ENCODE data around the gene NID2.

Gene NID2

DNA sequence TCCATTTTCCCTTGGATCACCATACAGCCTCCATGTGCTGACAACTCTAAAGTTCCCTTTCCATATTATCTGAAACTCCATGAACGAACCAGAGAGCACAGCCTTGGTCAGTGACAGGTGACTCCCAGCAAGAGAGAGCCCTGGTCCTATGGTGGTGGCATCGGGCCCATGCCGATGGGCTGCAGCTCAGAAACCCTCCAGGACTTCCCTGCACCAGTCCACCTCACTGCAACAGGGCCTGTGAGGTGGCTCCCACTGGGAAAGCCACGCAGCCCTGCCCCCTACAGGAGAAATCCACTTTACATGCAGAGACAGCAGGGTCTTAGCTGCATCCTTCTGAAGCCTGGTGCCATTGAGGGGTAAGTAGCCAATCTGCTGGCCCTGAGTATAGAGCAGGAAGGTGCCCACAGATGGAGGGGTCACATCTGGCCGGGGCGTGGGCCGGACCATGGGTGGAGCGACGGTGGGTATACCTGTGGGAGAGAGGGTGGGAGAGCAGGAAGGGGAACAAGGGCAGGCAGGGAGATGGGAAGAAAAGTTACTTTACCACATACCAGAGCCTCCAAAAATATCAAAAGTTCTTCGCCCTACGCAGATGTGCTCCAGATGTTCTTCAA, 54.8 kb downstream of the NID2 start:
- H3K27ac ChIP-seq (ENCODE audit: insufficient read depth in 1 of 2, low read depth in 1 of 2, low read length in 2 of 2, poor library complexity in 1 of 2, severe bottlenecking in 2 of 2) = no peak overlapping the region
- H3K4me1 ChIP-seq (ENCODE audit: control extremely low read depth in 1 of 4, control insufficient read depth in 4 of 4, insufficient read depth in 4 of 4, low read length in 3 of 4) = peaks cover 0 to 10% (median 5%) of the 10 kb centered on the region in 4 experiments
- peaks cover 7 to 28% (median 21%) of the 10 kb centered on the region in 4 experiments for H3K36me3 ChIP-seq (ENCODE audit: control insufficient read depth in 4 of 4, insufficient read depth in 4 of 4, low read length in 3 of 4)
- ChIA-PET POLR2A (no interaction called here), CTCF (interaction anchor here (0.6 to 1.8 kb wide), 4 partner anchors 9 to 529 kb away, joined by 3 to 6 read pairs (median 4); no protein-coding TSS in a partner anchor)
- DNase-seq = no peak
- no peaks in the 10 kb centered on the region for H3K9me3 ChIP-seq (ENCODE audit: control extremely low read depth in 1 of 5, control insufficient read depth in 4 of 5, insufficient read depth in 2 of 5, low read depth in 1 of 5, low read length in 4 of 5)
- 100% methylated on average over 1 of the region's 11 CpGs for WGBS (ENCODE audit: insufficient coverage)
- no peaks in the 10 kb centered on the region for H3K27me3 ChIP-seq (replicated peaks in 2 of 5; ENCODE audit: control insufficient read depth in 4 of 5, insufficient read depth in 5 of 5, low read length in 4 of 5)
- H3K4me3 ChIP-seq (ENCODE audit: control insufficient read depth in 1 of 7, extremely low read depth in 1 of 7, insufficient read depth in 4 of 7, low read depth in 2 of 7, low read length in 6 of 7) = no peak overlapping the region

DNA sequence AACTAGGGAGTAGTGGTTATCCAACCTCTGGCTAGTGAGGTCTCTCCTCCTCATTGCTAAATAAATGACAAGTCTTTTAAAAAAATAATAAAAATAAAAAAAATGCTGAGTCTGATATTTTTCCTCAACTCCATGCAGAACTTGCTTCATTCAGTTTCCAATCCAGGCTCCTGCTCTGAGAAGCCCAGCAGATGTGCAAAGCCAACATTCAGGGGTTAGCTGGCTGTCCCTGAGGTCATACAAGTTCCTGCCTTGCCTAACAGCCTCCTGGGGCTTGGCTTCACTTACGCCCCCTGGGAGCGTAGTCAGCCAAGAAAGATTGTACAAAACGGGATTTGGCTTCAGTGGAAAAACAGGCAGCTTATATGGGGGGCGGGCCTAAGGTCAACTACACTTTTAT, 56.2 kb downstream of the NID2 start:
- DNase-seq = no peak
- WGBS (ENCODE audit: insufficient coverage) = 94% methylated on average over 4 of the region's 4 CpGs
- POLR2A ChIA-PET = no interaction called here

DNA sequence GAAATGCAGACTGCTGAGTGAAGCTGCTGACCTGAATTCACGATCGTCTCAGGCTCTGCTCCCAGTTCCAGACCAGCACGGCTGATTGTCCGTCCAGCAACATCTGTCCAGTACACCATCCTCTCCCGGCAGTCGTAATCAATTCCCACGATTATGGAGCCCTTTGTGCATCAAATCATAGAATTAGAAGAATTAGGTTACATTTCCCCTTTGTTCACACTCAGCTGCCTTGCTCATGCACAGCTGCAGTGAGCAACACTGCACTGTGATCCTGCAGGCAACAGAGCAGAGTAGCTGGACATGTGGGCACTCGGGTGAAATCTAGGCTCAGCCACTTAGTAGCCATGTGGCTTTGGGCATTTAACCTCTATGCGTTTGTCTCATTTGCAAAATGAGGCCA, 57.3 kb downstream of the NID2 start:
- ChIA-PET POLR2A (no interaction called here), CTCF (no interaction called here)
- Histone ChIP-seq H3K4me3 (ENCODE audit: control insufficient read depth in 1 of 7, extremely low read depth in 1 of 7, insufficient read depth in 4 of 7, low read depth in 2 of 7, low read length in 6 of 7) (no peak overlapping the region), H3K9me3 (ENCODE audit: control extremely low read depth in 1 of 5, control insufficient read depth in 4 of 5, insufficient read depth in 2 of 5, low read depth in 1 of 5, low read length in 4 of 5) (no peaks in the 10 kb centered on the region), H3K4me1 (ENCODE audit: control extremely low read depth in 1 of 4, control insufficient read depth in 4 of 4, insufficient read depth in 4 of 4, low read length in 3 of 4) (peaks cover 0 to 10% (median 5%) of the 10 kb centered on the region in 4 experiments), H3K27ac (ENCODE audit: insufficient read depth in 1 of 2, low read depth in 1 of 2, low read length in 2 of 2, poor library complexity in 1 of 2, severe bottlenecking in 2 of 2) (no peak overlapping the region), H3K36me3 (ENCODE audit: control insufficient read depth in 4 of 4, insufficient read depth in 4 of 4, low read length in 3 of 4) (peaks cover 17 to 54% (median 40%) of the 10 kb centered on the region in 4 experiments), H3K27me3 (replicated peaks in 2 of 5; ENCODE audit: control insufficient read depth in 4 of 5, insufficient read depth in 5 of 5, low read length in 4 of 5) (no peaks in the 10 kb centered on the region)
- no peak for DNase-seq
- 97% methylated on average over 8 of the region's 9 CpGs for WGBS (ENCODE audit: insufficient coverage)

More for the DNA sequence above, 56.2 kb downstream of the NID2 start:
- CTCF ChIA-PET = interaction anchor here (0.8 to 1.2 kb wide), 3 partner anchors 18 to 58 kb away, joined by 3 to 5 read pairs (median 3); no protein-coding TSS in a partner anchor
- Histone ChIP-seq H3K27ac (ENCODE audit: insufficient read depth in 1 of 2, low read depth in 1 of 2, low read length in 2 of 2, poor library complexity in 1 of 2, severe bottlenecking in 2 of 2) (no peak overlapping the region), H3K27me3 (replicated peaks in 2 of 5; ENCODE audit: control insufficient read depth in 4 of 5, insufficient read depth in 5 of 5, low read length in 4 of 5) (no peaks in the 10 kb centered on the region), H3K36me3 (ENCODE audit: control insufficient read depth in 4 of 4, insufficient read depth in 4 of 4, low read length in 3 of 4) (peaks cover 10 to 43% (median 34%) of the 10 kb centered on the region in 4 experiments), H3K4me3 (ENCODE audit: control insufficient read depth in 1 of 7, extremely low read depth in 1 of 7, insufficient read depth in 4 of 7, low read depth in 2 of 7, low read length in 6 of 7) (no peak overlapping the region), H3K4me1 (ENCODE audit: control extremely low read depth in 1 of 4, control insufficient read depth in 4 of 4, insufficient read depth in 4 of 4, low read length in 3 of 4) (peaks cover 0 to 10% (median 5%) of the 10 kb centered on the region in 4 experiments), H3K9me3 (ENCODE audit: control extremely low read depth in 1 of 5, control insufficient read depth in 4 of 5, insufficient read depth in 2 of 5, low read depth in 1 of 5, low read length in 4 of 5) (no peaks in the 10 kb centered on the region)

DNA sequence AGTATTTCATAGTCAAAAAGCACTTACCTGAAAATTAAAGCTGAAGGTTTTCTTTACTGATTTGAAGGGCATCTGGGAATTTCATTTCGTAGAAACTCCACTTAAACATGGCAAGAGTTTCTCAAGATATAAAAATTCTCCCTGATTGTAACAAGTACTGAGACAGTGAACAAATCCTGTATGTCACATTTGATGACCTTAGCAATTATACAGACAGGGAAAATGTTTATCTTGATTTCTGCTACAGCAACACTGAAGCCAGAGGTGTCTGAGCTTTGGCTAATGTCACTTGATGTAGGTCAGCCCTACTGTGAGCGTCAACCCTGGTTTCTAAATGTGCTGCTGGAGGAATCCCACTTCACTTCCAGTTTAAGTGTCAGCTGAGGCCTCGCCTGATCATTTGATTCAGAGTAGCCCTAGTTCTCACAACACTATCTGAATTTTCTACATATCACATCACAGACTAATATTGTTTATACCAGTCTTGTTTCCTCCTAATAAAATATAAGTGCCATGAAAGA, 58.6 kb downstream of the NID2 start:
- ChIA-PET POLR2A (no interaction called here), CTCF (interaction anchor here (1.0 to 1.7 kb wide), 5 partner anchors 11 to 121 kb away, joined by 3 to 4 read pairs (median 4); no protein-coding TSS in a partner anchor)
- WGBS (ENCODE audit: insufficient coverage) = 100% methylated on average over 2 of the region's 3 CpGs
- Histone ChIP-seq H3K4me1 (ENCODE audit: control extremely low read depth in 1 of 4, control insufficient read depth in 4 of 4, insufficient read depth in 4 of 4, low read length in 3 of 4) (peaks cover 0 to 10% (median 5%) of the 10 kb centered on the region in 4 experiments), H3K27me3 (replicated peaks in 2 of 5; ENCODE audit: control insufficient read depth in 4 of 5, insufficient read depth in 5 of 5, low read length in 4 of 5) (no peaks in the 10 kb centered on the region), H3K36me3 (ENCODE audit: control insufficient read depth in 4 of 4, insufficient read depth in 4 of 4, low read length in 3 of 4) (peaks cover 22 to 67% (median 52%) of the 10 kb centered on the region in 4 experiments), H3K27ac (ENCODE audit: insufficient read depth in 1 of 2, low read depth in 1 of 2, low read length in 2 of 2, poor library complexity in 1 of 2, severe bottlenecking in 2 of 2) (no peak overlapping the region), H3K9me3 (ENCODE audit: control extremely low read depth in 1 of 5, control insufficient read depth in 4 of 5, insufficient read depth in 2 of 5, low read depth in 1 of 5, low read length in 4 of 5) (no peaks in the 10 kb centered on the region), H3K4me3 (ENCODE audit: control insufficient read depth in 1 of 7, extremely low read depth in 1 of 7, insufficient read depth in 4 of 7, low read depth in 2 of 7, low read length in 6 of 7) (no peak overlapping the region)
- DNase-seq = no peak

DNA sequence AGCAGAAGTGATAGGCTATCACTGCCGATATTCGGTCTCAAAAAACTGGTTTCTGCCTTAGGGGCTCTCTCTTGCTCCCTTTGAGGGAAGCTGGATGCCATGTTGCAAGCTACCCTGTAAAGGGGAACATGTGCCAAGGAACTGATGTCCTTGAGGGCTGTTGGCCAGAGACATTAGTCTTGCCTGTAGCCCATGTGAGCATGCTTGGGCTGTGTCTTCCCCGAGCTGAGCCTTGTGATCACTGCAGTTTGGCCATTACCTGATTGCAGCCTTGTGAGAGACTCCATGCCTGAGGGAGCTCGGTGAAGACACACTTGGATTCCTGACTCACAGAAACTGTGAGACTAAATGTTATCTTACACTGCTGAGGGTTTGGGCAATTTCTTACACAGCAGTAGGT, 60.7 kb downstream of the NID2 start:
- Histone ChIP-seq H3K27me3 (replicated peaks in 2 of 5; ENCODE audit: control insufficient read depth in 4 of 5, insufficient read depth in 5 of 5, low read length in 4 of 5) (no peaks in the 10 kb centered on the region), H3K4me1 (ENCODE audit: control extremely low read depth in 1 of 4, control insufficient read depth in 4 of 4, insufficient read depth in 4 of 4, low read length in 3 of 4) (no peaks in the 10 kb centered on the region), H3K9me3 (ENCODE audit: control extremely low read depth in 1 of 5, control insufficient read depth in 4 of 5, insufficient read depth in 2 of 5, low read depth in 1 of 5, low read length in 4 of 5) (no peaks in the 10 kb centered on the region), H3K4me3 (ENCODE audit: control insufficient read depth in 1 of 7, extremely low read depth in 1 of 7, insufficient read depth in 4 of 7, low read depth in 2 of 7, low read length in 6 of 7) (no peak overlapping the region), H3K36me3 (ENCODE audit: control insufficient read depth in 4 of 4, insufficient read depth in 4 of 4, low read length in 3 of 4) (peaks cover 31 to 86% (median 66%) of the 10 kb centered on the region in 4 experiments), H3K27ac (ENCODE audit: insufficient read depth in 1 of 2, low read depth in 1 of 2, low read length in 2 of 2, poor library complexity in 1 of 2, severe bottlenecking in 2 of 2) (no peak overlapping the region)
- ChIA-PET POLR2A (no interaction called here), CTCF (no interaction called here)
- 97% methylated on average over 3 of the region's 4 CpGs for WGBS (ENCODE audit: insufficient coverage)
- DNase-seq = no peak

DNA sequence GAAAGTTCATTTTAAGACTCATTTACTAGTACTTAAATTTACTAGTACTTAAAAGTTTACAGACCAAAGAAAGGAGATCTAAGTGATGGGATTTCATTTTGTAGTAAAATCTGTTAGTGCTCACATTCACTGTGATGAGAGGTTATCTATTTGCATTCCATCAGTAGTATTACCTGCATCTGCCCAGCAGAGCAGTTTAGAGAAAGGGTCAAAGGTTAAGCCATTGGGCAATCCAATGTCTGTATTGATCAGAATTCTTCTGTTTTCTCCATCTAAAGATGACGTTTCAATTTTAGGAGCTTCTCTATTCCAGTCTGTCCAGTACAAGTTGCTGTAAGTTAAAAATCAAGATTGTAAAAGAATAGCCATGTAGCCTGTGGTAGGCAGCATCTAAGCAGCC, 61.2 kb downstream of the NID2 start:
- ChIA-PET CTCF (no interaction called here), POLR2A (no interaction called here)
- Histone ChIP-seq H3K4me1 (ENCODE audit: control extremely low read depth in 1 of 4, control insufficient read depth in 4 of 4, insufficient read depth in 4 of 4, low read length in 3 of 4) (no peaks in the 10 kb centered on the region), H3K36me3 (ENCODE audit: control insufficient read depth in 4 of 4, insufficient read depth in 4 of 4, low read length in 3 of 4) (peaks cover 33 to 91% (median 68%) of the 10 kb centered on the region in 4 experiments), H3K9me3 (ENCODE audit: control extremely low read depth in 1 of 5, control insufficient read depth in 4 of 5, insufficient read depth in 2 of 5, low read depth in 1 of 5, low read length in 4 of 5) (no peaks in the 10 kb centered on the region), H3K27ac (ENCODE audit: insufficient read depth in 1 of 2, low read depth in 1 of 2, low read length in 2 of 2, poor library complexity in 1 of 2, severe bottlenecking in 2 of 2) (no peak overlapping the region), H3K4me3 (ENCODE audit: control insufficient read depth in 1 of 7, extremely low read depth in 1 of 7, insufficient read depth in 4 of 7, low read depth in 2 of 7, low read length in 6 of 7) (no peak overlapping the region), H3K27me3 (replicated peaks in 2 of 5; ENCODE audit: control insufficient read depth in 4 of 5, insufficient read depth in 5 of 5, low read length in 4 of 5) (no peaks in the 10 kb centered on the region)
- no peak for DNase-seq
- 100% methylated on average over 1 of the region's 1 CpG for WGBS (ENCODE audit: insufficient coverage)

DNA sequence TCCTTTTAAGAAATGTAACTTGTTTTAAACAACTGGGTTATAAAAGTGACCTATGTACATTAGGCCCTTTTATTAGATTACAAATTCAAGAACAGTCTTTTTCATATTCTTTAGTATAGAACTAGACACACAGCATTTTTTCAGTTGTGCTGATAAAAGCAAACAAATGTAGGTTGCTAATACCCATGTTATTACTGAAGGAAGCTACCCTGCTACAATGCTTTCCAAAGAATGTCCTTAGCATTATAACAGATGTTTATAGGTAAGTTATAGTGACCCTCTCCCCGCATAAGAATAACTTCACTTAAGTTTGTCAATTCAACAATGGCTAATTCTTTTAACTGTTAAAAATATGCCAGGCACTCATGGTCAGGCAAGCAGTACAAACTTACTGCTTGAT, 61.6 kb downstream of the NID2 start:
- H3K4me1 ChIP-seq (ENCODE audit: control extremely low read depth in 1 of 4, control insufficient read depth in 4 of 4, insufficient read depth in 4 of 4, low read length in 3 of 4) = no peaks in the 10 kb centered on the region
- CTCF ChIA-PET = interaction anchor here (1.2 to 1.4 kb wide), 4 partner anchors 9 to 39 kb away, joined by 3 to 4 read pairs (median 3); no protein-coding TSS in a partner anchor
- no CpG with 5 or more reads among the region's 1 CpG for WGBS (ENCODE audit: insufficient coverage)
- H3K36me3 ChIP-seq (ENCODE audit: control insufficient read depth in 4 of 4, insufficient read depth in 4 of 4, low read length in 3 of 4) = peaks cover 37 to 95% (median 71%) of the 10 kb centered on the region in 4 experiments
- no peak overlapping the region for H3K4me3 ChIP-seq (ENCODE audit: control insufficient read depth in 1 of 7, extremely low read depth in 1 of 7, insufficient read depth in 4 of 7, low read depth in 2 of 7, low read length in 6 of 7)
- no peaks in the 10 kb centered on the region for H3K27me3 ChIP-seq (replicated peaks in 2 of 5; ENCODE audit: control insufficient read depth in 4 of 5, insufficient read depth in 5 of 5, low read length in 4 of 5)
- no peaks in the 10 kb centered on the region for H3K9me3 ChIP-seq (ENCODE audit: control extremely low read depth in 1 of 5, control insufficient read depth in 4 of 5, insufficient read depth in 2 of 5, low read depth in 1 of 5, low read length in 4 of 5)
- no peak for DNase-seq
- no peak overlapping the region for H3K27ac ChIP-seq (ENCODE audit: insufficient read depth in 1 of 2, low read depth in 1 of 2, low read length in 2 of 2, poor library complexity in 1 of 2, severe bottlenecking in 2 of 2)
- POLR2A ChIA-PET = no interaction called here

Data from common myeloid progenitor, CD34-positive (primary cell).